Brain microvascular endothelial cell (primary cell): ENCODE data around the gene ENDOD1.
"Not testable (repeated sequence)": the region's sequence is repeated elsewhere in the genome, so short reads cannot be mapped to it uniquely, and the experiment has no call there.

ENCODE experiments used
- DNase-seq: peaks from one replicate; pipeline ENCODE4 v3.0.0-alpha.2; 2020
- H3K27ac ChIP-seq: fragments of 250-450 bp; sonication (Bioruptor Pico); 2 replicates; pipeline ENCODE4 v1.5.1; 2020; ENCODE audit warnings: mild to moderate bottlenecking, moderate library complexity
- H3K27me3 ChIP-seq: fragments of 250-450 bp; sonication (Bioruptor Pico); replicated peaks from 2 replicates; pipeline ENCODE4 v1.5.1; 2020; ENCODE audit warnings: mild to moderate bottlenecking
- H3K36me3 ChIP-seq: fragments of 250-450 bp; sonication (Bioruptor Pico); replicated peaks from 2 replicates; pipeline ENCODE4 v1.5.1; 2020; ENCODE audit warnings: mild to moderate bottlenecking
- H3K4me3 ChIP-seq: 2 replicates; pipeline ENCODE4 v1.5.1; 2011; ENCODE audit warnings: low read depth, mild to moderate bottlenecking, control low read depth, low read length, moderate library complexity
- CTCF ChIP-seq: IDR thresholded peaks from 2 replicates; pipeline ENCODE4 v1.5.1; 2011; ENCODE audit warnings: low read depth, mild to moderate bottlenecking, moderate library complexity, low read length, control low read depth, inconsistent platforms; ENCODE audit errors: missing control alignments
- in situ Hi-C: cut with HindIII; loops from 2 replicates; pipeline ENCODE4 v1.10.0; 2017; ENCODE audit warnings: low sequenced_read_pairs, low pct_ligation_motif_present

ENDOD1 gene

GRCh38 chr11:95089620-95090542 is at the start of gene ENDOD1:
TSS of gene ENDOD1 (plus strand) at chr11:95089846. CDS start at chr11:95089928, 82 bp downstream.
- in situ Hi-C loops = no loop called here
- Histone ChIP-seq H3K36me3 (no peaks in the 10 kb centered on the region), H3K27ac (peak within 1 kb of the TSS; percentile 60), H3K27me3 (no peaks in the 10 kb centered on the region), H3K4me3 (peak within 1 kb of the TSS; percentile 79)
- TF ChIP-seq CTCF = peak; percentile 25
- DNase-seq = peak; percentile 65

- H3K27ac ChIP-seq = no peak overlapping the region
- in situ Hi-C loops = no loop called here
- H3K27me3 ChIP-seq = no peaks in the 10 kb centered on the region
- H3K4me3 ChIP-seq = no peak overlapping the region
- no peak for TF ChIP-seq CTCF
- H3K36me3 ChIP-seq = no peaks in the 10 kb centered on the region
- no peak for DNase-seq
These were observed 47.4 kb upstream of the ENDOD1 start for GRCh38 chr11:95042239-95042638.

- DNase-seq = no peak
- in situ Hi-C loops = no loop called here
- no peak overlapping the region for H3K27ac ChIP-seq
- H3K27me3 ChIP-seq = no peaks in the 10 kb centered on the region
- no peak for TF ChIP-seq CTCF
- no peaks in the 10 kb centered on the region for H3K36me3 ChIP-seq
- H3K4me3 ChIP-seq = no peak overlapping the region
These were observed 46.7 kb upstream of the ENDOD1 start for GRCh38 chr11:95042906-95043305.

GRCh38 chr11:95044010-95044409 is 45.6 kb upstream of the ENDOD1 start:
- Histone ChIP-seq H3K4me3 (no peak overlapping the region), H3K27ac (no peak overlapping the region), H3K27me3 (no peaks in the 10 kb centered on the region), H3K36me3 (no peaks in the 10 kb centered on the region)
- TF ChIP-seq CTCF = no peak
- DNase-seq = no peak
- in situ Hi-C loops = no loop called here

GRCh38 chr11:95045812-95046211 is 43.8 kb upstream of the ENDOD1 start:
- H3K27ac ChIP-seq = no peak overlapping the region
- H3K4me3 ChIP-seq = no peak overlapping the region
- no peak for DNase-seq
- no peaks in the 10 kb centered on the region for H3K36me3 ChIP-seq
- TF ChIP-seq CTCF = no peak
- no peaks in the 10 kb centered on the region for H3K27me3 ChIP-seq
- in situ Hi-C loops = no loop called here

- H3K27me3 ChIP-seq, in situ Hi-C loops, DNase-seq, H3K36me3 ChIP-seq, H3K4me3 ChIP-seq, H3K27ac ChIP-seq: not testable (repeated sequence)
These were observed 40.5 kb upstream of the ENDOD1 start, which contains the start of gene KDM4F for GRCh38 chr11:95049122-95049521. TSS of gene KDM4F (plus strand) at chr11:95049422.
